HCT116 (cell line): Measurements from ENCODE around the gene TOPORS. TPM values are rescaled to one million over a fixed set of nuclear protein-coding genes. Genes with fewer than 3 reads are reported as not detected.

Source experiments
- ATAC-seq: fragments of 200-7000 bp; cut with Tn5 transposase; 2 replicates; pipeline ENCODE4 v1.9.1; 2020; ENCODE audit warnings: mild to moderate bottlenecking, moderate library complexity
- BruUV-seq: library from RNA; stranded (reverse); fragments of 400-500 nt; replicated peaks from 2 replicates; lab custom pipeline; 2021; lab: Mats Ljungman, UMichigan
- CTCF ChIA-PET: fragments of 300-600 bp; sonication (Branson Sonifier 250); formaldehyde crosslinking; loops from one replicate; lab custom pipeline; 2021; ENCODE audit warnings: antibody characterized with exemption; lab: Charles Lee
- POLR2A ChIA-PET: fragments of 300-600, 350-600 bp; sonication (Branson Sonifier 250); formaldehyde crosslinking; loops from one replicate; lab custom pipeline; 2021; ENCODE audit warnings: antibody characterized with exemption; lab: Charles Lee
- RAD21 ChIA-PET, 2 experiments: fragments of 300-600 bp; sonication (Branson Sonifier 250); formaldehyde crosslinking; loops; one replicate each; lab custom pipeline; 2023; ENCODE audit warnings: low total read pairs in 2 of 2; ENCODE audit not compliant: uncharacterized antibody in 2 of 2, unreplicated experiment in 2 of 2, low non-redundant PET in 1 of 2; lab: Charles Lee
- DNase-seq: peaks from one replicate; pipeline ENCODE4 v3.0.0-alpha.2; 2010; ENCODE audit warnings: low read depth, low spot score
- H2AFZ ChIP-seq: fragments of 200-600 bp; shearing (Covaris generic), sonication (generic); 2 replicates; pipeline ENCODE4 v1.6.1; 2017; ENCODE audit warnings: low read depth, mixed run types, mixed read lengths, antibody characterized with exemption, low read length; ENCODE audit not compliant: poor library complexity, severe bottlenecking
- H3K27ac ChIP-seq: 2 replicates; pipeline ENCODE4 v1.5.1; 2012; ENCODE audit warnings: low read depth, low read length
- H3K27me3 ChIP-seq: fragments of 200-600 bp; sonication (generic); 2 replicates; pipeline ENCODE4 v1.6.1; 2016; ENCODE audit warnings: mixed run types, low read length, mixed read lengths; ENCODE audit not compliant: insufficient read depth
- H3K36me3 ChIP-seq, 2 experiments: fragments of 200-500 bp in 1 of 2; fragments of 200-600 bp in 1 of 2; sonication (Bioruptor generic) in 1 of 2; sonication (generic) in 1 of 2; 2 replicates each; pipeline versions ENCODE4 v1.5.1 to v1.6.1; 2014 to 2016; ENCODE audit warnings: low read length in 2 of 2, inconsistent platforms in 1 of 2, mixed read lengths in 1 of 2, mixed run types in 1 of 2; ENCODE audit not compliant: insufficient read depth in 2 of 2, control insufficient read depth in 1 of 2
- H3K4me1 ChIP-seq, 2 experiments: fragments of 200-600 bp in 1 of 2; sonication (generic) in 1 of 2; 2 replicates each; pipeline versions ENCODE4 v1.5.1 to v1.6.1; 2012 to 2017; ENCODE audit warnings: low read length in 2 of 2, inconsistent platforms in 1 of 2, mild to moderate bottlenecking in 1 of 2, mixed read lengths in 1 of 2, mixed run types in 1 of 2, moderate library complexity in 1 of 2; ENCODE audit not compliant: insufficient read depth in 2 of 2, control insufficient read depth in 1 of 2
- H3K4me2 ChIP-seq: fragments of 200-600 bp; sonication (generic); 2 replicates; pipeline ENCODE4 v1.6.1; 2017; ENCODE audit warnings: mixed run types, low read length, mixed read lengths
- H3K4me3 ChIP-seq, 2 experiments: fragments of 200-600 bp in 1 of 2; sonication (generic) in 1 of 2; replicated peaks in 1 of 2; 2 replicates each; pipeline ENCODE4 v1.5.1; 2011 to 2016; ENCODE audit warnings: low read length in 2 of 2, control low read depth in 1 of 2, low read depth in 1 of 2, mild to moderate bottlenecking in 1 of 2, mixed read lengths in 1 of 2, mixed run types in 1 of 2
- H3K79me2 ChIP-seq: fragments of 200-600 bp; sonication (generic); 2 replicates; pipeline ENCODE4 v1.6.1; 2017; ENCODE audit warnings: mild to moderate bottlenecking, mixed run types, low read length, moderate library complexity, mixed read lengths; ENCODE audit not compliant: insufficient read depth
- H3K9ac ChIP-seq: fragments of 200-600 bp; sonication (generic); 2 replicates; pipeline ENCODE4 v1.6.1; 2016; ENCODE audit warnings: low read length, mixed read lengths
- H3K9me2 ChIP-seq: fragments of 200-600 bp; sonication (generic), shearing (Covaris generic); 2 replicates; pipeline ENCODE4 v1.6.1; 2017; ENCODE audit warnings: mixed run types, mild to moderate bottlenecking, moderate library complexity; ENCODE audit not compliant: insufficient read depth
- H3K9me3 ChIP-seq, 2 experiments: fragments of 200-500 bp in 1 of 2; fragments of 200-600 bp in 1 of 2; sonication (Bioruptor generic) in 1 of 2; sonication (generic) in 1 of 2; 2 replicates each; pipeline ENCODE4 v1.6.1; 2014 to 2017; ENCODE audit warnings: low read length in 2 of 2, mixed read lengths in 2 of 2, inconsistent platforms in 1 of 2, low read depth in 1 of 2, mild to moderate bottlenecking in 1 of 2, mixed run types in 1 of 2, moderate library complexity in 1 of 2; ENCODE audit not compliant: control insufficient read depth in 1 of 2, insufficient read depth in 1 of 2
- H4K20me1 ChIP-seq: fragments of 200-600 bp; sonication (generic), shearing (Covaris generic); 2 replicates; pipeline ENCODE4 v1.6.1; 2017; ENCODE audit warnings: mixed run types, mild to moderate bottlenecking, moderate library complexity; ENCODE audit not compliant: insufficient read depth
- CBX3 ChIP-seq: IDR thresholded peaks from 2 replicates; pipeline ENCODE4 v1.6.1; 2012; ENCODE audit warnings: low read depth
- CEBPB ChIP-seq: IDR thresholded peaks from 2 replicates; pipeline ENCODE4 v1.6.1; 2012; ENCODE audit warnings: low read depth
- CTCF ChIP-seq, 3 experiments: fragments of 200-600 bp in 1 of 3; sonication (generic) in 1 of 3; IDR thresholded peaks in 2 of 3; conservative IDR thresholded peaks in 1 of 3; 2 replicates each; pipeline ENCODE4 v1.5.1; 2012 to 2017; ENCODE audit warnings: low read depth in 2 of 3, low read length in 2 of 3, antibody characterized with exemption in 1 of 3, borderline replicate concordance in 1 of 3, control low read depth in 1 of 3, mild to moderate bottlenecking in 1 of 3, mixed read lengths in 1 of 3, mixed run types in 1 of 3, moderate library complexity in 1 of 3; ENCODE audit not compliant: insufficient read depth in 1 of 3
- EGR1 ChIP-seq: IDR thresholded peaks from 2 replicates; pipeline ENCODE4 v1.6.1; 2012; ENCODE audit warnings: low read depth
- EZH2phosphoT487 ChIP-seq: fragments of 200-600 bp; IDR thresholded peaks from 2 replicates; pipeline ENCODE4 v1.6.1; 2018; ENCODE audit warnings: antibody characterized with exemption, borderline replicate concordance
- JUND ChIP-seq: IDR thresholded peaks from 2 replicates; pipeline ENCODE4 v1.6.1; 2012
- POLR2A ChIP-seq: IDR thresholded peaks from 2 replicates; pipeline ENCODE4 v1.7.0; 2011; ENCODE audit warnings: borderline replicate concordance; ENCODE audit not compliant: insufficient read depth, insufficient read length; ENCODE audit errors: extremely low read depth
- POLR2AphosphoS5 ChIP-seq: IDR thresholded peaks from 2 replicates; pipeline ENCODE4 v1.6.1; 2011; ENCODE audit warnings: mild to moderate bottlenecking, low read depth, low read length, moderate library complexity
- RAD21 ChIP-seq: IDR thresholded peaks from 2 replicates; pipeline ENCODE4 v1.6.1; 2012; ENCODE audit warnings: low read depth, mild to moderate bottlenecking
- SP1 ChIP-seq: IDR thresholded peaks from 2 replicates; pipeline ENCODE4 v1.6.1; 2012; ENCODE audit warnings: low read depth
- SRF ChIP-seq: IDR thresholded peaks from 2 replicates; pipeline ENCODE4 v1.6.1; 2012; ENCODE audit warnings: low read depth
- TCF7L2 ChIP-seq: IDR thresholded peaks from 2 replicates; pipeline ENCODE4 v1.7.0; 2011; ENCODE audit warnings: borderline replicate concordance, inconsistent platforms; ENCODE audit not compliant: insufficient read depth, insufficient read length; ENCODE audit errors: extremely low read depth
- YY1 ChIP-seq: IDR thresholded peaks from 2 replicates; pipeline ENCODE4 v1.6.1; 2011; ENCODE audit warnings: low read length, low read depth, moderate library complexity, mild to moderate bottlenecking; ENCODE audit not compliant: insufficient replicate concordance; ENCODE audit errors: extremely low read depth
- ZBTB33 ChIP-seq: IDR thresholded peaks from 2 replicates; pipeline ENCODE4 v1.6.1; 2011; ENCODE audit warnings: mild to moderate bottlenecking, low read length, moderate library complexity; ENCODE audit not compliant: insufficient replicate concordance; ENCODE audit errors: extremely low read depth
- intact Hi-C: fragments of 100-400 bp; cut with micrococcal nuclease; formaldehyde crosslinking; loops from 2 replicates; pipeline ENCODE4 v1.10.0; 2022
- total RNA-seq: library from RNA; stranded (reverse); gene quantifications from one replicate; pipeline ENCODE4 v1.2.1, GENCODE V29; 2021; ENCODE audit not compliant: unreplicated experiment

TOPORS gene
- total RNA-seq, 1 experiment from 2014 or later, result 12.7 TPM

GRCh38 chr9:32501868-32502267 lies 50.5 kb downstream of the TOPORS start:
- no peak overlapping the region for H3K27ac ChIP-seq
- no peaks in the 10 kb centered on the region for H3K36me3 ChIP-seq
- no peak overlapping the region for H2AFZ ChIP-seq
- TF ChIP-seq CBX3 (no peak), EZH2phosphoT487 (no peak), SRF (no peak), YY1 (no peak), SP1 (no peak), POLR2A (no peak), JUND (no peak), POLR2AphosphoS5 (no peak), EGR1 (no peak), RAD21 (no peak), ZBTB33 (no peak), CEBPB (no peak), TCF7L2 (no peak), CTCF (IDR thresholded peaks at IDR 0.05 in 2 of 3, conservative IDR thresholded peaks at IDR 0.05 in 1 of 3; ENCODE audit: borderline replicate concordance in 1 of 3, insufficient read depth in 1 of 3, low read depth in 2 of 3, low read length in 2 of 3) (no peak)
- H4K20me1 ChIP-seq, result no peaks in the 10 kb centered on the region
- RAD21 ChIA-PET, result no interaction called here
- BruUV-seq, result no TSS peak
- DNase-seq (no peak), ATAC-seq (no peak)
- POLR2A ChIA-PET, result no interaction called here
- CTCF ChIA-PET, result no interaction called here
- intact Hi-C loops, result no loop called here
- no peaks in the 10 kb centered on the region for H3K9me2 ChIP-seq
- no peak overlapping the region for H3K4me2 ChIP-seq
- peaks cover 8 to 33% of the 10 kb centered on the region in 2 experiments; a peak in 3 of 4 replicates for H3K4me1 ChIP-seq
- no peaks in the 10 kb centered on the region for H3K9me3 ChIP-seq
- no peak overlapping the region for H3K9ac ChIP-seq
- H3K79me2 ChIP-seq, result no peaks in the 10 kb centered on the region
- no peak overlapping the region for H3K4me3 ChIP-seq
- no peaks in the 10 kb centered on the region for H3K27me3 ChIP-seq
